NCI-H526 treated with DMSO at 0.1 percent for 48 hours (cell line): ENCODE data around the gene CCDC194.

ENCODE experiments used
- DNase-seq: peaks from one replicate; lab custom pipeline; 2025; lab: John Stamatoyannopoulos, UW

Gene CCDC194

GRCh38 chr19:17406046-17406886, 12.3 kb upstream of the CCDC194 start:
- DNase-seq, result no peak

- no peak for DNase-seq
These were observed 11.5 kb upstream of the CCDC194 start, which contains the start of gene BST2 for GRCh38 chr19:17405250-17406045. BST2 (minus strand) TSS chr19:17405630; CDS start chr19:17405575, 55 bp downstream.

- no peak for DNase-seq
These were observed 10.7 kb upstream of the CCDC194 start for GRCh38 chr19:17404621-17405249.

- DNase-seq, result no peak
These were observed 10.0 kb upstream of the CCDC194 start for GRCh38 chr19:17404015-17404414.

- no peak for DNase-seq
These were observed 9.2 kb upstream of the CCDC194 start for GRCh38 chr19:17402982-17403855.

- DNase-seq, result no peak
These were observed 7.6 kb upstream of the CCDC194 start for GRCh38 chr19:17401628-17402027.

- DNase-seq, result no peak
These were observed 5.0 kb upstream of the CCDC194 start for GRCh38 chr19:17398902-17399527.

- DNase-seq, result no peak
These were observed 957 bp upstream of the CCDC194 start for GRCh38 chr19:17394891-17395415.

- no peak for DNase-seq
These were observed 994 bp downstream of the CCDC194 start for GRCh38 chr19:17393002-17393401.

GRCh38 chr19:17391371-17392151, 2.4 kb downstream of the CCDC194 start:
- DNase-seq, result peak; percentile 45

GRCh38 chr19:17390665-17391370, 3.2 kb downstream of the CCDC194 start:
- peak; percentile 45 for DNase-seq

- no peak for DNase-seq
These were observed 3.9 kb downstream of the CCDC194 start for GRCh38 chr19:17389957-17390664.

GRCh38 chr19:17389288-17389687, 4.7 kb downstream of the CCDC194 start:
- DNase-seq, result no peak

GRCh38 chr19:17385878-17386611, 8.0 kb downstream of the CCDC194 start:
- DNase-seq, result no peak

- no peak for DNase-seq
These were observed 13.4 kb downstream of the CCDC194 start for GRCh38 chr19:17380426-17381138.

GRCh38 chr19:17379221-17379631, 14.8 kb downstream of the CCDC194 start:
- no peak for DNase-seq

- no peak for DNase-seq
These were observed 15.7 kb downstream of the CCDC194 start for GRCh38 chr19:17378271-17378670.
